ENCODE data around the gene CPAMD8. TPM values are rescaled to one million over a fixed set of nuclear protein-coding genes. Genes with fewer than 3 reads are reported as not detected.
A peak's percentile ranks its signal among the peaks of the same experiment; 100 is the strongest.

CPAMD8 gene
- total and polyA plus RNA-seq, 2 of the 8 experiments (the other 6 are each of a cell fraction or from before 2014, with no cell fraction given), result 6.1 to 9.2 TPM

- no peak for TF ChIP-seq BRCA1 (IDR thresholded peaks at IDR 0.05; ENCODE audit: low read depth, low read length)
- peak; percentile 45; the same call in 1 of the 2 replicates for TF ChIP-seq SRF (IDR thresholded peaks at IDR 0.05; ENCODE audit: low read depth, low read length)
- H3K23ac ChIP-seq (ENCODE audit: insufficient read length), result no peak overlapping the region
- H3K27ac ChIP-seq (ENCODE audit: low read depth, low read length), result no peak overlapping the region
- no peak overlapping the region for H2AK5ac ChIP-seq (ENCODE audit: low read depth, low read length)
- H3K79me1 ChIP-seq (ENCODE audit: low read depth, low read length), result no peaks in the 10 kb centered on the region
- H4K91ac ChIP-seq (replicated peaks; ENCODE audit: insufficient read length, low read length), result no peak overlapping the region
- no peaks in the 10 kb centered on the region for H3K79me2 ChIP-seq (ENCODE audit: control insufficient read depth in 1 of 2, insufficient read depth in 2 of 2, low read length in 2 of 2)
- no peaks in the 10 kb centered on the region for H3K23me2 ChIP-seq (ENCODE audit: low read depth, low read length)
- H3K9me3 ChIP-seq (ENCODE audit: insufficient read depth in 2 of 2, low read depth in 1 of 2, low read length in 1 of 2), result no peaks in the 10 kb centered on the region
- no peak overlapping the region for H4K5ac ChIP-seq (ENCODE audit: insufficient read length, low read depth, low read length)
- peak overlapping the region; percentile 31; the same call in 1 of the 2 replicates for H4K8ac ChIP-seq (ENCODE audit: extremely low read depth, insufficient read depth, low read length)
- DNase-seq (ENCODE audit: low read depth in 1 of 2, low spot score in 2 of 2), result no peak
- H2BK12ac ChIP-seq (ENCODE audit: low read depth, low read length), result no peak overlapping the region
- no peak overlapping the region for H2AFZ ChIP-seq (ENCODE audit: low read length)
- no peak overlapping the region for H3K56ac ChIP-seq (replicated peaks; ENCODE audit: insufficient read length, low read depth, low read length)
- POLR2A ChIA-PET (ENCODE audit: partially characterized antibody), result no interaction called here
- CTCF ChIA-PET (ENCODE audit: partially characterized antibody), result interaction anchor here (1.6 kb wide), 1 partner anchor 61 kb away, joined by 3 read pairs; no protein-coding TSS in a partner anchor
- H4K20me1 ChIP-seq (replicated peaks in 1 of 2; ENCODE audit: control insufficient read depth in 1 of 2, insufficient read depth in 2 of 2, low read length in 2 of 2), result no peaks in the 10 kb centered on the region
- no peaks in the 10 kb centered on the region; a peak in 2 of 7 replicates for H3K4me1 ChIP-seq (replicated peaks in 1 of 4; ENCODE audit: control insufficient read depth in 3 of 4, insufficient read depth in 4 of 4, low read length in 3 of 4)
- H3K14ac ChIP-seq (ENCODE audit: insufficient read length), result no peak overlapping the region
- H2BK20ac ChIP-seq (ENCODE audit: low read length), result no peak overlapping the region
- no peak overlapping the region for H2BK15ac ChIP-seq (ENCODE audit: low read length)
- no peak for FAIRE-seq
- no peak overlapping the region; a peak in 1 of 7 replicates for H3K9ac ChIP-seq (replicated peaks in 1 of 4; ENCODE audit: extremely low read depth in 1 of 4, low read depth in 3 of 4, low read length in 3 of 4)
- H2BK120ac ChIP-seq (replicated peaks; ENCODE audit: low read depth, low read length), result no peak overlapping the region
- H3K4me2 ChIP-seq (ENCODE audit: insufficient read depth in 1 of 2, low read depth in 2 of 2, low read length in 2 of 2), result no peak overlapping the region
- H3K4me3 ChIP-seq (ENCODE audit: extremely low read depth in 1 of 4, insufficient read depth in 2 of 4, low read depth in 3 of 4, low read length in 4 of 4), result no peak overlapping the region
- H3K18ac ChIP-seq (ENCODE audit: extremely low read depth, low read length), result no peak overlapping the region
- H3K4ac ChIP-seq (replicated peaks; ENCODE audit: insufficient read length, low read depth, low read length), result no peak overlapping the region
- WGBS, 2 experiments (ENCODE audit: extremely low coverage in 1 of 2, insufficient coverage in 1 of 2, insufficient read length in 1 of 2, insufficient replicate concordance in 2 of 2, low coverage in 1 of 2, low lambda C conversion rate in 2 of 2, missing lambda C conversion rate in 1 of 2), result 82% methylated on average over 23 of the region's 24 CpGs; no CpG with 5 or more reads in 1 of the 2 experiments
- H3K27me3 ChIP-seq (replicated peaks in 1 of 4; ENCODE audit: control insufficient read depth in 3 of 4, extremely low read depth in 1 of 4, insufficient read depth in 3 of 4, low read length in 3 of 4), result no peaks in the 10 kb centered on the region; a peak in 1 of 7 replicates
- H3K36me3 ChIP-seq (ENCODE audit: control insufficient read depth in 2 of 4, insufficient read depth in 4 of 4, low read length in 3 of 4), result no peaks in the 10 kb centered on the region
- H2BK5ac ChIP-seq (ENCODE audit: low read depth, low read length), result no peak overlapping the region
Measured at GRCh38 chr19:16890461-16891184, 136.0 kb downstream of the CPAMD8 start.

Data from H1 (cell line).